CD8-positive, alpha-beta memory T cell (primary cell): Measurements from ENCODE around the gene ZNF784. TPM values are rescaled to one million over a fixed set of nuclear protein-coding genes. Genes with fewer than 3 reads are reported as not detected.
A peak's percentile ranks its signal among the peaks of the same experiment; 100 is the strongest.

Source experiments
- CTCF ChIA-PET: fragments of 350-600 bp; sonication (Branson Sonifier 250); formaldehyde crosslinking; loops from one replicate; lab custom pipeline; 2021; ENCODE audit warnings: antibody characterized with exemption; lab: Charles Lee
- POLR2A ChIA-PET: fragments of 350-600 bp; sonication (Branson Sonifier 250); formaldehyde crosslinking; loops from one replicate; lab custom pipeline; 2021; ENCODE audit warnings: antibody characterized with exemption; lab: Charles Lee
- DNase-seq, 5 donors: peaks; one replicate each; pipeline versions ENCODE4 v3.0.0 to v3.0.0-alpha.2; 2020 to 2022; ENCODE audit warnings: mixed read lengths in 1 of 5
- H3K27ac ChIP-seq: one replicate; pipeline ENCODE4 v1.7.0; 2013; ENCODE audit warnings: low read depth, mild to moderate bottlenecking, low read length, moderate library complexity
- H3K27me3 ChIP-seq: 2 replicates; pipeline ENCODE4 v1.7.0; 2013; ENCODE audit warnings: low read length, mild to moderate bottlenecking; ENCODE audit not compliant: insufficient read depth, poor library complexity, severe bottlenecking
- H3K36me3 ChIP-seq: 2 replicates; pipeline ENCODE4 v1.7.0; 2013; ENCODE audit warnings: mild to moderate bottlenecking, low read length, moderate library complexity; ENCODE audit not compliant: insufficient read depth
- H3K4me1 ChIP-seq: 2 replicates; pipeline ENCODE4 v1.7.0; 2013; ENCODE audit warnings: mild to moderate bottlenecking, low read length, moderate library complexity; ENCODE audit not compliant: insufficient read depth
- H3K4me3 ChIP-seq: 2 replicates; pipeline ENCODE4 v1.7.0; 2013; ENCODE audit warnings: mild to moderate bottlenecking, low read length
- H3K9me3 ChIP-seq: 2 replicates; pipeline ENCODE4 v1.7.0; 2013; ENCODE audit warnings: mild to moderate bottlenecking, low read length
- H3K27ac Mint-ChIP-seq, 8 donors: one replicate each; pipeline ENCODE4 v1.8.0; 2020 to 2021; ENCODE audit warnings: mixed read lengths in 8 of 8, mild to moderate bottlenecking in 6 of 8, inconsistent platforms in 3 of 8, moderate library complexity in 3 of 8
- H3K27me3 Mint-ChIP-seq, 2 donors: one replicate each; pipeline ENCODE4 v1.8.0; 2020 to 2021; ENCODE audit warnings: mixed read lengths in 2 of 2, mild to moderate bottlenecking in 1 of 2, moderate library complexity in 1 of 2
- H3K36me3 Mint-ChIP-seq, 3 donors: one replicate each; pipeline ENCODE4 v1.8.0; 2020 to 2021; ENCODE audit warnings: mixed read lengths in 3 of 3, inconsistent platforms in 1 of 3, mild to moderate bottlenecking in 1 of 3
- H3K4me1 Mint-ChIP-seq, 3 donors: one replicate each; pipeline ENCODE4 v1.8.0; 2020 to 2021; ENCODE audit warnings: mixed read lengths in 3 of 3, inconsistent platforms in 1 of 3, mild to moderate bottlenecking in 1 of 3
- H3K4me3 Mint-ChIP-seq, 7 donors: one replicate each; pipeline ENCODE4 v1.8.0; 2020 to 2021; ENCODE audit warnings: mixed read lengths in 7 of 7, mild to moderate bottlenecking in 6 of 7, moderate library complexity in 4 of 7, inconsistent platforms in 2 of 7
- H3K9me3 Mint-ChIP-seq, 5 donors: one replicate each; pipeline ENCODE4 v1.8.0; 2020 to 2022; ENCODE audit warnings: mixed read lengths in 5 of 5, mild to moderate bottlenecking in 3 of 5, moderate library complexity in 2 of 5, inconsistent platforms in 1 of 5
- polyA plus RNA-seq: library from polyadenylated mRNA; unstranded; fragments of 300-500 nt; fragmentation: Illumina TruSeq; gene quantifications from one replicate; pipeline ENCODE4 v1.2.3, GENCODE V29; 2021
- total RNA-seq, 2 experiments: library from RNA; stranded (reverse); gene quantifications; one replicate each; pipeline ENCODE4 v1.2.3, GENCODE V29; 2021

The ZNF784 gene
- total and polyA plus RNA-seq, 3 experiments from 2014 or later, result 1.0 to 2.9 (median 2.6) TPM

DNA sequence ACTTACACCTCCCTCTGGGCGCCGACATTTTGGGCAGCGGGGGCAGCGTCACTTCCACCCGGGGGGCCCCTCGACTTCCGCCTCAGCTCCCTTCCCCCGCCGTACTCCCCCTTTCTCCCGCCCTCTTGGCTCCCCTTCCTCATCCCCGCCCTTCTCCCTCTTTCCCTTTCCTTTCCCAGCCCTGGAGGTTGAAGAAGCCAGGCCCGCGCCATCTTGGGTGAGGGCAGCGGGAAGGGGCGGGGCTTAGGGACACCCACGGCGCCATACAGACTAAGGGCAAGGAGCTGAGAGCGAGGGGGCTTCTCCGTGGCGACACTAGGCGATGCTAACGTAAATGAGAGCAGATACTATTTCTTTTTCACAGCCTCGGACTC lies 24.9 kb downstream of the ZNF784 start, which contains the start of gene FIZ1:
FIZ1 (minus strand) TSS at position 50 of the 374 bp plus-strand sequence. CDS start 1,652 bp downstream, outside the sequence.
- H3K36me3 ChIP-seq, result peaks cover 12% of the 10 kb centered on the region
- Mint-ChIP-seq H3K4me1 (peaks cover 19 to 29% (median 26%) of the 10 kb centered on the region in 3 donors), H3K4me3 (peak within 1 kb of the TSS; percentile 95 to 100 (median 98)), H3K36me3 (peaks cover 11 to 45% (median 13%) of the 10 kb centered on the region in 3 donors), H3K27ac (peak within 1 kb of the TSS; percentile 91 to 100 (median 98)), H3K9me3 (no peaks in the 10 kb centered on the region), H3K27me3 (peaks cover 0 to 1% of the 10 kb centered on the region in 2 donors)
- CTCF ChIA-PET, result interaction anchor here (1.0 to 3.9 kb wide), 8 partner anchors 11 to 132 kb away, joined by 3 to 15 read pairs (median 4); partner anchors contain the start of gene ZNF784
- no peaks in the 10 kb centered on the region for H3K27me3 ChIP-seq
- peak within 1 kb of the TSS; percentile 91 for H3K27ac ChIP-seq
- H3K4me1 ChIP-seq, result peaks cover 18% of the 10 kb centered on the region
- peak within 1 kb of the TSS; percentile 99 for H3K4me3 ChIP-seq
- H3K9me3 ChIP-seq, result no peaks in the 10 kb centered on the region
- DNase-seq, result peak; percentile 92 to 98 (median 96)
- POLR2A ChIA-PET, result interaction anchor here (0.6 to 2.5 kb wide), 20 partner anchors 15 to 1430 kb away, joined by 3 to 34 read pairs (median 4); partner anchors contain the start of genes ISOC2, KMT5C, LENG8 and PPP6R1

DNA sequence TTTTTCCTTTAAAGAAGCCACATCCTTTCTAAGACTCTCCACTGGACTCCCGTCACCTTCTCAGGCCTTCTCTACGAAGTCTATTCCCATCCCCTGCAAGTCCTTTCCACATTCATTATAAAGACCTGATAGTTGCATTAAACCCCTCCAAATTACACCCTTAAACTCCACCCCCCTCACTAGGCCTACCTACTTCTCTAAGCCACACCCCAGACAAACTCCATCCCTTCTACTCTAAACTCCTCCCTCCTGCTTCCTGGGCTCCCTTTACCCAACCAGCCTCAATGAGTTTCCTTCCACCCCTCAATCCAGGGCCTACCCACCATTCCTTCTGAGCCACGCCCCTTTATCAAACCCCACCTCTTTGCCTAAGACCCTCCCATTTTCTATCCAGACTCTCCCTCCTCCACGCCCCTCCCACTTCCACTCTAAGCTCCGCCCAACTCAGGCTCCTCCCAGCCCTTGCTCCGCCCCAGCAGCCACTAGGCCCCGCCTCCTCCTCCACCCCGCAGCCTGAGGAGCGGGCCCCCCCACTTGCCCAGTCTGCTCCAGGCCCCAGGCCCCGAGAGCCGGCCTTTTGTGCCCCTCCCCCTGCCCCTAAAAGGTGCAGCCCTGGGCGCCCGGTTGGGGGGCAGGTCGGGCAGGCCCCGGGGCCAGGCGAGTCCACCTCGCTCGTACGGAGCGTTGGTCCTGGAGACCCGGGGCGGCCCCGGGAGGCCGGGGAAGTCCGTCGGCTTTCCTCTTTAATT lies 25.5 kb downstream of the ZNF784 start:
- ChIA-PET CTCF (interaction anchor here (0.6 to 3.9 kb wide), 8 partner anchors 9 to 122 kb away, joined by 3 to 15 read pairs (median 4); partner anchors contain the start of gene ZNF784), POLR2A (interaction anchor here (0.6 to 2.5 kb wide), 21 partner anchors 12 to 1430 kb away, joined by 3 to 34 read pairs (median 4); partner anchors contain the start of genes ISOC2, KMT5C, LENG8 and PPP6R1)
- peaks cover 17 to 26% (median 24%) of the 10 kb centered on the region in 3 donors for H3K4me1 Mint-ChIP-seq
- Histone ChIP-seq H3K27me3 (no peaks in the 10 kb centered on the region), H3K36me3 (peaks cover 12% of the 10 kb centered on the region), H3K4me3 (peak overlapping the region; percentile 99), H3K9me3 (no peaks in the 10 kb centered on the region), H3K27ac (peak overlapping the region; percentile 91), H3K4me1 (peaks cover 16% of the 10 kb centered on the region)
- no peaks in the 10 kb centered on the region for H3K9me3 Mint-ChIP-seq
- H3K27ac Mint-ChIP-seq, result peak overlapping the region; percentile 91 to 100 (median 98)
- DNase-seq, result peak; percentile 85 to 96 (median 93)
- peaks cover 11 to 45% (median 13%) of the 10 kb centered on the region in 3 donors for H3K36me3 Mint-ChIP-seq
- peak overlapping the region; percentile 95 to 100 (median 98) for H3K4me3 Mint-ChIP-seq
- peaks cover 0 to 1% of the 10 kb centered on the region in 2 donors for H3K27me3 Mint-ChIP-seq

DNA sequence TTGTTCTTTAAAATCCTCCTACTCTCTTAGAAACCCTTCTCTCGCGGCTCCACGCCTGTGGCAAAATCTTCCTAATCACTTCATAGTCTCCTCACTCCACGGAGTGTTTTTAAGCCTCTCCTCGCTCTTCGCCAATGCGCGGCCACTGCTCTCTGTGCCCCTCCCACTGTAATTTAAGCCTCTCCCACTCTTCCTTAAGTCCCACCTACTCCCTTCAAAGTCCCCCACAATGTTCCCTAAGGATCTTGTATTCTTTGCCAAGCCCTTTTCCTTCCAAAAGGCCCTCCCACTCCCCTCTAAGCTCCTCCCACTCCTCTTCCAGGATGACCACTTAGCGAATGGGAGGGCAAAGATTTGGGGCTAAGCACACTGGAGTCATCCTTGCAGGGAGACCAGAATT lies 26.3 kb downstream of the ZNF784 start:
- H3K36me3 ChIP-seq, result peaks cover 12% of the 10 kb centered on the region
- CTCF ChIA-PET, result interaction anchor here (1.3 to 1.5 kb wide), 2 partner anchors 8 to 9 kb away, joined by 3 to 5 read pairs; no protein-coding TSS in a partner anchor
- H3K4me1 ChIP-seq, result peaks cover 16% of the 10 kb centered on the region
- Mint-ChIP-seq H3K4me1 (peaks cover 17 to 19% (median 19%) of the 10 kb centered on the region in 3 donors), H3K27ac (peak overlapping the region in 3 of 8 donors; percentile 17 to 72 (median 57)), H3K36me3 (peaks cover 13 to 45% (median 14%) of the 10 kb centered on the region in 3 donors), H3K4me3 (peak overlapping the region in 1 of 7 donors; percentile 23), H3K27me3 (peaks cover 0 to 1% of the 10 kb centered on the region in 2 donors), H3K9me3 (no peaks in the 10 kb centered on the region)
- H3K27me3 ChIP-seq, result no peaks in the 10 kb centered on the region
- H3K27ac ChIP-seq, result no peak overlapping the region
- H3K9me3 ChIP-seq, result no peaks in the 10 kb centered on the region
- POLR2A ChIA-PET, result interaction anchor here (2.2 kb wide), 1 partner anchor 27 kb away, joined by 34 read pairs; the partner anchor contains the start of gene ZNF784
- H3K4me3 ChIP-seq, result no peak overlapping the region
- DNase-seq, result no peak

DNA sequence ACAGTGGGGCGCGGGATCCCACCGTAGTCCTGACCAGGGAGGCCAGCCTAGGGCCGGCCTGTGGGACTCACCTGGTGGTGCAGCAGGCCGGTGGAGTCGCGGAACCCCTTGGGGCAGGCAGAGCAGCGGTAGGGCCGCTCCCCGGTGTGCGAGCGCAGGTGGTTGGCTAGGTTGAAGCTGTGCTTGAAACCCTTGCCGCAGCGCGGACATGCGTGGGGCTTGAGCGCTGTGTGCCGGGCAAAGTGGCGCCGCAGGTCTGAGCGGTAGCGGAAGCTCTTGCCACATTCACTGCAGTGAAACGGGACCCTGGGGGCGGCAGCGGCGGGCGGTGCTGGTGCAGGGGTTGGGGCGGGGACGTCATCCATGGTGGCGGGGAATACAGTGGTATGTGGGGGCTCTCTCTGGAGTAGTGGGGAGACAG lies 26.9 kb downstream of the ZNF784 start:
- Histone ChIP-seq H3K4me3 (no peak overlapping the region), H3K27ac (no peak overlapping the region), H3K27me3 (no peaks in the 10 kb centered on the region), H3K36me3 (peaks cover 12% of the 10 kb centered on the region), H3K4me1 (peaks cover 16% of the 10 kb centered on the region), H3K9me3 (no peaks in the 10 kb centered on the region)
- ChIA-PET CTCF (interaction anchor here (1.3 kb wide), 1 partner anchor 9 kb away, joined by 3 read pairs; no protein-coding TSS in a partner anchor), POLR2A (no interaction called here)
- Mint-ChIP-seq H3K27me3 (peaks cover 0 to 1% of the 10 kb centered on the region in 2 donors), H3K4me3 (peak overlapping the region in 1 of 7 donors; percentile 52), H3K4me1 (peaks cover 17 to 19% (median 19%) of the 10 kb centered on the region in 3 donors), H3K27ac (no peak overlapping the region), H3K9me3 (no peaks in the 10 kb centered on the region), H3K36me3 (peaks cover 13 to 45% (median 14%) of the 10 kb centered on the region in 3 donors)
- DNase-seq, result no peak

DNA sequence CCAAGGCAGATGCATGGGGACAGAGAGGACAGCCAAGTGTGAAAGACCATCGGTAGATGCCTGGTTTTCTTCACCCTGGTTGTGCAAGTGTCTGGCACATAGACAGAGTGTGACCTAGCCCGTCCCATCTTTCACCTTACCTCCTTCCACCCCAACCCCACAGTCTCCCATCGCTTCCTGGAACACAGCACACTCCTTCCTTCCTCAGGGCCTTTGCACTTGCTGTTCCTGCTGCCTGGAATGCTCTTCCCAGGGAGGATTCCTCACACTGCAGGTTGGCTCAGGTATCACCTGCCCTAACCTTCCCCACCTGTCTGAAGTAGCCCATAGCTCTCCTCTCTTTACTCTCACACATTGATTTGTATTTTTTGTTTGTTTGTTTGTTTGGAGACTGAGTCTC lies 28.1 kb downstream of the ZNF784 start:
- Mint-ChIP-seq H3K27ac (peak overlapping the region in 1 of 8 donors; percentile 54), H3K4me1 (peaks cover 13 to 14% (median 14%) of the 10 kb centered on the region in 3 donors), H3K27me3 (peaks cover 0 to 2% of the 10 kb centered on the region in 2 donors), H3K9me3 (no peaks in the 10 kb centered on the region), H3K36me3 (peaks cover 13 to 48% (median 14%) of the 10 kb centered on the region in 3 donors), H3K4me3 (peak overlapping the region in 2 of 7 donors; percentile 9 to 52)
- Histone ChIP-seq H3K4me1 (peaks cover 14% of the 10 kb centered on the region), H3K27ac (no peak overlapping the region), H3K27me3 (no peaks in the 10 kb centered on the region), H3K36me3 (peaks cover 12% of the 10 kb centered on the region), H3K4me3 (no peak overlapping the region), H3K9me3 (no peaks in the 10 kb centered on the region)
- no peak for DNase-seq
- CTCF ChIA-PET, result no interaction called here
- POLR2A ChIA-PET, result no interaction called here

DNA sequence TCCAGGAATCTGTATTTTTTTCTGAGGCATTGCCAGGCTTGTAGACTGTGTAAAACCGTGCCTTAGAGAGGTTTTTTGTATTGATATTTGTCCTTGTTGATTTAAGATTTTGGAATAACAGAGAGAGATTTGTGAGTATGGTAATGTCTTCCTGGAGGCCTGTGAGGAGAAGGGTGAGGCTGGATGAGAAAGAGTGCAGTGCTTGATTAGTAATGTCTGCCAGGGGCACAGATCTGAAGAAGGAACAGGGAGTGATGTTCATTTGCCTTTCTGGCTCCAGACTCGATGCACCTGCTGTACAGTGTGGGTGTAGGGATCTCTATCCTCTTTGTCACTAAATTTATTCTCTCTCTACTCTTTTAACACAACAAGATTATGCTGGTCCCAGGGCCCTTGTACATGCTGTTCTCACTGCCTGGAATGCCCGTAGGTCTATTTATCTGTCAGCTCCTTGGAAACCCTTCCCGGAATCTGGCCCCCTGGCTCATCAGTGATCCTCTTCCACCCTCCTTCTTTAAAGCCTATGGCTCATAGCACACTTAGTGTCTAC lies 29.3 kb downstream of the ZNF784 start:
- CTCF ChIA-PET, result interaction anchor here (1.1 kb wide), 1 partner anchor 10 kb away, joined by 3 read pairs; no protein-coding TSS in a partner anchor
- Mint-ChIP-seq H3K36me3 (peaks cover 13 to 45% (median 14%) of the 10 kb centered on the region in 3 donors), H3K27ac (peak overlapping the region in 3 of 8 donors; percentile 59 to 84 (median 67)), H3K4me1 (peaks cover 6 to 9% (median 7%) of the 10 kb centered on the region in 3 donors), H3K9me3 (no peaks in the 10 kb centered on the region), H3K27me3 (peaks cover 3 to 7% of the 10 kb centered on the region in 2 donors), H3K4me3 (peak overlapping the region in 1 of 7 donors; percentile 37)
- no peak overlapping the region for H3K4me3 ChIP-seq
- no peak overlapping the region for H3K27ac ChIP-seq
- H3K4me1 ChIP-seq, result peaks cover 7% of the 10 kb centered on the region
- no peaks in the 10 kb centered on the region for H3K9me3 ChIP-seq
- no peaks in the 10 kb centered on the region for H3K27me3 ChIP-seq
- peaks cover 12% of the 10 kb centered on the region for H3K36me3 ChIP-seq
- no peak for DNase-seq
- POLR2A ChIA-PET, result no interaction called here

DNA sequence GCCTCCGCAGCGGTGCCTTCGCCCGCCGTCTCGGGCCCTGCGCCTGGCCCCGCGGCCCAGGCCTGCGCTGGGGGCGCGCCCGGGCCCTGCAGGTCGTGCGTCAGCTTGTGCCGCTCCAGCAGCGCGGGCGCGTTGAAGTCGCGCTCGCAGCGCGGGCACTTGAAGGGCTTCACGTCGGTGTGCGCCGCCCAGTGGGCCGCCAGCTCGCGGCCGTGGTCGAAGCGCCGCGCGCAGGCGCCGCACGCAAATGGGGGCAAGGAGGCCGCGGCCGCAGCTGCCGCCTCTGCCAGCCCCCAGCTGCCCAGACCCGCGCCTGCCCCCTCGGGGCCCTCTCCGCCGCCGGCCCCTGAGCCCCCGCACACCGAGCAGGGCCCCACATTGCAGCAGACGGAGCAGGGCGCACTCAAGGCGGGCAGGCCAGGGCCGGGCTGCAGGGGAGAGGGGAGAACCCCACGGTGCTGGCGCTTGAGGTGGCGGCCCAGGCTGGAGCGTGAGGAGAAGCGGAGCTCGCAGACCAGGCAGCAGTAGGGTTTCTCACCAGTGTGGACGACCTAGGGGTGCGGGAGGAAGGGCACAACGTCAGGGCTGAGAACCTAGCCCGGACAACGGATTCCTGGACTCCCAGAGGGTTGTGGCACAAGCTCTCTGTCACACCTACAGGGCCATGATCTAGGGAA lies 31.1 kb downstream of the ZNF784 start:
- Histone ChIP-seq H3K27ac (no peak overlapping the region), H3K9me3 (no peaks in the 10 kb centered on the region), H3K27me3 (no peaks in the 10 kb centered on the region), H3K4me3 (no peak overlapping the region), H3K36me3 (peaks cover 12% of the 10 kb centered on the region), H3K4me1 (peaks cover 2% of the 10 kb centered on the region)
- H3K27ac Mint-ChIP-seq, result no peak overlapping the region
- H3K4me3 Mint-ChIP-seq, result no peak overlapping the region
- ChIA-PET CTCF (interaction anchor here (0.5 to 2.5 kb wide), 2 partner anchors 13 to 39 kb away, joined by 3 to 9 read pairs; partner anchors contain the start of gene ZNF865), POLR2A (no interaction called here)
- H3K36me3 Mint-ChIP-seq, result peaks cover 13 to 34% (median 14%) of the 10 kb centered on the region in 3 donors
- no peak for DNase-seq
- H3K27me3 Mint-ChIP-seq, result peaks cover 4 to 10% of the 10 kb centered on the region in 2 donors
- H3K9me3 Mint-ChIP-seq, result no peaks in the 10 kb centered on the region
- peaks cover 3 to 8% (median 3%) of the 10 kb centered on the region in 3 donors for H3K4me1 Mint-ChIP-seq
